Adipocyte (in vitro differentiated cells): ENCODE measurements around the gene TRIO.

Experiments used
- DNase-seq: peaks from one replicate; pipeline ENCODE4 v3.0.0-alpha.2; 2015; ENCODE audit warnings: low read depth
- H3K27me3 ChIP-seq: replicated peaks from 2 replicates; pipeline ENCODE4 v1.7.0; 2013; ENCODE audit warnings: mild to moderate bottlenecking, low read length, moderate library complexity; ENCODE audit not compliant: control insufficient read depth, insufficient read depth
- H3K36me3 ChIP-seq: 2 replicates; pipeline ENCODE4 v1.7.0; 2013; ENCODE audit warnings: low read length, mild to moderate bottlenecking, moderate library complexity; ENCODE audit not compliant: control insufficient read depth, insufficient read depth, severe bottlenecking
- H3K4me1 ChIP-seq: 2 replicates; pipeline ENCODE4 v1.7.0; 2013; ENCODE audit warnings: mild to moderate bottlenecking, low read length, moderate library complexity; ENCODE audit not compliant: control insufficient read depth, insufficient read depth
- H3K4me3 ChIP-seq: 2 replicates; pipeline ENCODE4 v1.7.0; 2013; ENCODE audit warnings: mild to moderate bottlenecking, low read length, moderate library complexity
- H3K9ac ChIP-seq: 2 replicates; pipeline ENCODE4 v1.7.0; 2013; ENCODE audit warnings: mild to moderate bottlenecking, low read length, moderate library complexity
- H3K9me3 ChIP-seq: 2 replicates; pipeline ENCODE4 v1.7.0; 2013; ENCODE audit warnings: mild to moderate bottlenecking, low read length, moderate library complexity; ENCODE audit not compliant: control insufficient read depth

Gene TRIO

DNA sequence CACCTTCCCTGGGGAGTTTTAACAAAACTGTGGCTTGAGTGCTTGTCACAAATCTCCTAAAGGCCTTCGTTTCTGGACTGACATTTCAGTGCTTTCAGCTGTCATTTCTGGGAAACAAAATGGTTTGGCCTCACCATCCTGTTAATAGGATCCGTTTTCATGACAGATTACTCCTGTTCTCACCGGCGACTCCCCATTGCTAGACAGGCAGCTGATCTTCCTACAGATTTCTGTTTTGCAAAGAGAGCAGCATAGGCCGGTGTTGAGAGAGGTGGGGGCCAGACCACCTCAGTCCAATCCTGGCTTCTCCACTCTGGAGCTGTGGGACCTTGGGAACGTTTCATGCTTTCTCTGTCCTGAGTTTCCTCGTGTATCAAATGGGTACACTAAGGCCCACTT is 363.0 kb downstream of the TRIO start:
- no peak for DNase-seq
- peaks cover 77% of the 10 kb centered on the region for H3K36me3 ChIP-seq
- no peak overlapping the region for H3K4me3 ChIP-seq
- H3K9ac ChIP-seq: peak overlapping the region; percentile 18
- no peaks in the 10 kb centered on the region for H3K9me3 ChIP-seq
- peaks cover 12% of the 10 kb centered on the region for H3K4me1 ChIP-seq
- H3K27me3 ChIP-seq: no peaks in the 10 kb centered on the region

- Histone ChIP-seq H3K27me3 (no peaks in the 10 kb centered on the region), H3K36me3 (peaks cover 71% of the 10 kb centered on the region), H3K9ac (peak overlapping the region; percentile 18), H3K9me3 (no peaks in the 10 kb centered on the region), H3K4me1 (peaks cover 12% of the 10 kb centered on the region), H3K4me3 (no peak overlapping the region)
- no peak for DNase-seq
These were observed 363.5 kb downstream of the TRIO start for GRCh38 chr5:14506661-14507060.

GRCh38 chr5:14507156-14507941 is 364.2 kb downstream of the TRIO start:
- Histone ChIP-seq H3K9ac (no peak overlapping the region), H3K4me1 (peaks cover 12% of the 10 kb centered on the region), H3K36me3 (peaks cover 65% of the 10 kb centered on the region), H3K27me3 (no peaks in the 10 kb centered on the region), H3K4me3 (no peak overlapping the region), H3K9me3 (no peaks in the 10 kb centered on the region)
- DNase-seq: no peak

GRCh38 chr5:14508046-14508445 is 364.9 kb downstream of the TRIO start:
- Histone ChIP-seq H3K9ac (no peak overlapping the region), H3K27me3 (no peaks in the 10 kb centered on the region), H3K4me1 (peaks cover 12% of the 10 kb centered on the region), H3K9me3 (no peaks in the 10 kb centered on the region), H3K36me3 (peaks cover 58% of the 10 kb centered on the region), H3K4me3 (no peak overlapping the region)
- no peak for DNase-seq

- DNase-seq: no peak
- no peak overlapping the region for H3K4me3 ChIP-seq
- no peaks in the 10 kb centered on the region for H3K9me3 ChIP-seq
- H3K27me3 ChIP-seq: no peaks in the 10 kb centered on the region
- peaks cover 42% of the 10 kb centered on the region for H3K36me3 ChIP-seq
- peaks cover 8% of the 10 kb centered on the region for H3K4me1 ChIP-seq
- H3K9ac ChIP-seq: no peak overlapping the region
These were observed 366.4 kb downstream of the TRIO start for GRCh38 chr5:14509556-14509955.

- Histone ChIP-seq H3K9me3 (no peaks in the 10 kb centered on the region), H3K9ac (no peak overlapping the region), H3K27me3 (no peaks in the 10 kb centered on the region), H3K4me3 (no peak overlapping the region), H3K36me3 (peaks cover 36% of the 10 kb centered on the region), H3K4me1 (peaks cover 8% of the 10 kb centered on the region)
- DNase-seq: no peak
These were observed 367.1 kb downstream of the TRIO start for GRCh38 chr5:14510156-14510734.

DNA sequence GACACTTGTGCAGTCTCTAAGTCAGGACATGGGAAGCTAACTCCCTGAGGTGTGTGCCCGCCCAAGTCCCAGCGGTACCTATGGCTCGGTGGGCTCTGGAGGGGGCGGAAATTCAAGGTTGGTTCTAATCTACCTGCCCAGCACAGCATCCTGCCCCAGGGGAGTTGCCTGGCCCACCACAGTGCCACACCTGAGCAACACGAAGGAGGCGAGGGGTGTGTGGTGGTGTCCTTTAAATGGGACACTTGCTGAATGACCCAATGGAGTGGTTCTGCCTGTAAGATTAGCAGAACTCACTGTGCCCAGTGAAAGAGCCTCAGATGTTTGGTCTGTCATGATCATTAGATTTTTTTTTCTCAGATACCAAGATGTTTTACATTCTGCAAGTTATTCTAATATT is 367.7 kb downstream of the TRIO start:
- DNase-seq: no peak
- H3K4me1 ChIP-seq: peaks cover 8% of the 10 kb centered on the region
- H3K9me3 ChIP-seq: no peaks in the 10 kb centered on the region
- no peak overlapping the region for H3K9ac ChIP-seq
- H3K36me3 ChIP-seq: peaks cover 29% of the 10 kb centered on the region
- H3K4me3 ChIP-seq: no peak overlapping the region
- H3K27me3 ChIP-seq: no peaks in the 10 kb centered on the region

GRCh38 chr5:14512574-14512973 is 369.4 kb downstream of the TRIO start:
- H3K27me3 ChIP-seq: no peaks in the 10 kb centered on the region
- peaks cover 12% of the 10 kb centered on the region for H3K36me3 ChIP-seq
- no peaks in the 10 kb centered on the region for H3K9me3 ChIP-seq
- peaks cover 8% of the 10 kb centered on the region for H3K4me1 ChIP-seq
- DNase-seq: no peak
- H3K9ac ChIP-seq: no peak overlapping the region
- no peak overlapping the region for H3K4me3 ChIP-seq

DNA sequence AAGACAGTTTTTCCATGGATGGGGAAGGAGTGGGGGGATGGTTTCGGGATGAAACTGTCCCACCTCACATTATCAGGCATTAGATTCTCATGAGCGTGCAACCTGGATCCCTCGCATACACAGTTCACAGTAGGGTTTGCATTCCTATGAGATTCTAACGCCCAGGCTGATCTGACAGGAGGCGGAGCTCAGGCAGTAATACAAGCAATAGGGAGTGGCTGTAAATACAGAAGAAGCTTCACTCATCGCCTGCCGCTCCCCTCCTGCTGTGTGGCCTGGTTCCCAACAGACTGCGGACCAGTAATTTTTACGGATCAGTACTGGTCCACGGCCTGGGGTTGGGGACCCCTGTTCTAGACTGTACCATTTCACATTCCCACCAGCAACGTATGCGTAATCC is 370.1 kb downstream of the TRIO start:
- peaks cover 8% of the 10 kb centered on the region for H3K4me1 ChIP-seq
- no peaks in the 10 kb centered on the region for H3K9me3 ChIP-seq
- DNase-seq: no peak
- H3K36me3 ChIP-seq: peaks cover 5% of the 10 kb centered on the region
- H3K4me3 ChIP-seq: no peak overlapping the region
- H3K9ac ChIP-seq: no peak overlapping the region
- H3K27me3 ChIP-seq: no peaks in the 10 kb centered on the region

GRCh38 chr5:14516901-14517300 is 373.8 kb downstream of the TRIO start:
- H3K9me3 ChIP-seq: no peaks in the 10 kb centered on the region
- DNase-seq: no peak

DNA sequence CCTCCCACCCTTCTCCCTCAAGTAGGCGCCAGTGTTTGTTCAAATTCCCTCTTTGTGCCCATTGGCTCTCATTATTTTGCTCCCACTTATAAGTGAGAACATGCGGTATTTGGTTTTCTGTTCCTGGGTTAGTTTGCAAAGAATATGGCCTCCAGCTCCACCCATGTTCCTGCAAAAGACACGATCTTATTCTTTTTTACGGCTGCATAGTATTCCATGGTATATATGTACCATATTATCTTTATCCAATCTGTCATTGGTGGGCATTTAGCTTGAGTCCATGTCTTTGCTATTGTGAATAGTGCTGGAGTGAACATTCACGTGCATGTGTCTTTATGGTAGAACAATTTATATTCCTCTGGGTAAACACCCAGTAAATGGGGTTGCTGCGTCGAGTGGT is 375.5 kb downstream of the TRIO start:
- Histone ChIP-seq H3K9ac (no peak overlapping the region), H3K4me1 (no peaks in the 10 kb centered on the region), H3K27me3 (no peaks in the 10 kb centered on the region), H3K9me3 (no peaks in the 10 kb centered on the region), H3K36me3 (no peaks in the 10 kb centered on the region), H3K4me3 (no peak overlapping the region)
- no peak for DNase-seq

More at GRCh38 chr5:14516901-14517300, 373.8 kb downstream of the TRIO start:
- Histone ChIP-seq H3K4me3 (no peak overlapping the region), H3K27me3 (no peaks in the 10 kb centered on the region), H3K36me3 (no peaks in the 10 kb centered on the region), H3K9ac (no peak overlapping the region), H3K4me1 (no peaks in the 10 kb centered on the region)
